Lower leg skin (tissue), 3 donors: ENCODE measurements around the gene HLA-DMB.

ENCODE experiments used
- CTCF ChIP-seq, 3 donors: fragments of 450-650 bp; IDR thresholded peaks; one replicate each; pipeline ENCODE4 v1.5.1; 2016; ENCODE audit warnings: antibody characterized with exemption in 3 of 3, mild to moderate bottlenecking in 3 of 3, moderate library complexity in 2 of 3
- POLR2A ChIP-seq, 2 donors: fragments of 450-650 bp; IDR thresholded peaks; one replicate each; pipeline ENCODE4 v1.6.1; 2016 to 2017; ENCODE audit warnings: antibody characterized with exemption in 2 of 2, mild to moderate bottlenecking in 1 of 2, moderate library complexity in 1 of 2

GRCh38 chr6:32953775-32954174, 12.9 kb upstream of the HLA-DMB start:
- no peak for TF ChIP-seq CTCF (IDR thresholded peaks at IDR 0.05)
- no peak for TF ChIP-seq POLR2A (IDR thresholded peaks at IDR 0.05)
